ENCODE measurements around the gene TGFA. TPM values are rescaled to one million over a fixed set of nuclear protein-coding genes. Genes with fewer than 3 reads are reported as not detected.

Gene TGFA
- total RNA-seq, 1 donor from 2014 or later, result 1.4 TPM

DNA sequence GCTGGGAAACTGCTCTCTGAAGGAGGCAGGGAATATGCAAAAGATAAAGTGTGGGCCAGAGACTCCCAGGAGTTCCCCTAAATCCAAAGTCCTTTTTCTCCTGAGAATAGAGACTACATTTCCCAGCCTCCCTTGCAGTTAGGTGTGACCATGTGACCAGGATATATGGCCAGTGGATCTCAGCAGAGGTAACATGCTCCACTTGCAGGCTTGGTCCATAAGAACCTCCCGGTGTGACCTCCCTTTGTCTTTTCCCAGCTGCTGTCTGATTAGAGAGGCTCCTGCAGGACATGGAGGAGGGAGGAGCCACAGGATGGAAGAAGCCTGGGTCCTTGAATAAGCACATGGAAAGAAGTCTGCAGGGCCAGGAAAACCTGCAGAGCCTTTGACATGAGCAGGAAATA, 76.2 kb downstream of the TGFA start:
- H3K27ac ChIP-seq (ENCODE audit: low read depth, low read length), result no peak overlapping the region
- Mint-ChIP-seq H3K4me1 (ENCODE audit: low read depth, unreplicated experiment) (no peaks in the 10 kb centered on the region), H3K36me3 (ENCODE audit: low read depth, unreplicated experiment) (no peaks in the 10 kb centered on the region), H3K4me3 (ENCODE audit: unreplicated experiment) (no peak overlapping the region), H3K27ac (ENCODE audit: unreplicated experiment) (no peak overlapping the region), H3K9me3 (ENCODE audit: unreplicated experiment) (peaks cover 5% of the 10 kb centered on the region), H3K27me3 (ENCODE audit: low read depth, unreplicated experiment) (peaks cover 27% of the 10 kb centered on the region)
- no peaks in the 10 kb centered on the region for H4K20me1 ChIP-seq (ENCODE audit: insufficient read depth, low read length)
- H3K4me2 ChIP-seq (ENCODE audit: low read length), result no peak overlapping the region
- H3K79me2 ChIP-seq (ENCODE audit: insufficient read depth, low read length), result no peaks in the 10 kb centered on the region
- H2AFZ ChIP-seq (ENCODE audit: low read depth, low read length), result no peak overlapping the region
- DNase-seq (ENCODE audit: low read depth) (no peak), FAIRE-seq (no peak)
- no peaks in the 10 kb centered on the region for H3K36me3 ChIP-seq (ENCODE audit: insufficient read depth, low read length)
- H3K4me1 ChIP-seq (ENCODE audit: insufficient read depth, low read length), result no peaks in the 10 kb centered on the region
- H3K4me3 ChIP-seq (ENCODE audit: insufficient read depth, low read depth, low read length), result no peak overlapping the region
- peaks cover 18% of the 10 kb centered on the region for H3K27me3 ChIP-seq (ENCODE audit: insufficient read depth, low read length)
- TF ChIP-seq, protein P1, sequence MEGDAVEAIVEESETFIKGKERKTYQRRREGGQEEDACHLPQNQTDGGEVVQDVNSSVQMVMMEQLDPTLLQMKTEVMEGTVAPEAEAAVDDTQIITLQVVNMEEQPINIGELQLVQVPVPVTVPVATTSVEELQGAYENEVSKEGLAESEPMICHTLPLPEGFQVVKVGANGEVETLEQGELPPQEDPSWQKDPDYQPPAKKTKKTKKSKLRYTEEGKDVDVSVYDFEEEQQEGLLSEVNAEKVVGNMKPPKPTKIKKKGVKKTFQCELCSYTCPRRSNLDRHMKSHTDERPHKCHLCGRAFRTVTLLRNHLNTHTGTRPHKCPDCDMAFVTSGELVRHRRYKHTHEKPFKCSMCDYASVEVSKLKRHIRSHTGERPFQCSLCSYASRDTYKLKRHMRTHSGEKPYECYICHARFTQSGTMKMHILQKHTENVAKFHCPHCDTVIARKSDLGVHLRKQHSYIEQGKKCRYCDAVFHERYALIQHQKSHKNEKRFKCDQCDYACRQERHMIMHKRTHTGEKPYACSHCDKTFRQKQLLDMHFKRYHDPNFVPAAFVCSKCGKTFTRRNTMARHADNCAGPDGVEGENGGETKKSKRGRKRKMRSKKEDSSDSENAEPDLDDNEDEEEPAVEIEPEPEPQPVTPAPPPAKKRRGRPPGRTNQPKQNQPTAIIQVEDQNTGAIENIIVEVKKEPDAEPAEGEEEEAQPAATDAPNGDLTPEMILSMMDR (IDR thresholded peaks at IDR 0.05; ENCODE audit: insufficient read depth, low read depth, low read length), result no peak
- TF ChIP-seq EZH2 (IDR thresholded peaks at IDR 0.05; ENCODE audit: insufficient read depth, low read length), result no peak
- H3K9me3 ChIP-seq (ENCODE audit: insufficient read depth, low read depth, low read length), result no peaks in the 10 kb centered on the region
- H3K9ac ChIP-seq (ENCODE audit: low read length), result no peak overlapping the region

DNA sequence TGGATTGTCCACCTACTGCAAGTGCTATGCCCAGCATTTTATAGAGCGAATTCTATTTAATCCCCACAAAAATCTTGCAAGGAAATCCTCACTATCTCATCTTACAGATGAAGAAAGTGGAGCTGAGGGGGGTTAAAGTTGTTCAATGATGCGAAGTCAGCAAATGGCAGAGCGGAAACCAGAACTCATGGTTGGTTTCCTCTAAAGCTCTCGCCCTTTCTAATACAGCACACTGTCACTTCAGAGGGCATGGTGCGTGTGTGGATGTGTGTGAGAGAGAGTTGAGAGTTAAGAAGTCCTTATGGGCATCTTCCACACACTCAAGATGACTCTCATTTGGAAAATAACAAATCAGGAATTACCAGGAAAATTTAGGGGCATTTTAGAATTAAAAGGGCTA, 78.4 kb downstream of the TGFA start:
- TF ChIP-seq, protein P1 (IDR thresholded peaks at IDR 0.05; ENCODE audit: insufficient read depth, low read depth, low read length), result no peak
- no peak for TF ChIP-seq EZH2 (IDR thresholded peaks at IDR 0.05; ENCODE audit: insufficient read depth, low read length)
- no peaks in the 10 kb centered on the region for H4K20me1 ChIP-seq (ENCODE audit: insufficient read depth, low read length)
- Mint-ChIP-seq H3K36me3 (ENCODE audit: low read depth, unreplicated experiment) (no peaks in the 10 kb centered on the region), H3K9me3 (ENCODE audit: unreplicated experiment) (no peaks in the 10 kb centered on the region), H3K27ac (ENCODE audit: unreplicated experiment) (no peak overlapping the region), H3K4me1 (ENCODE audit: low read depth, unreplicated experiment) (no peaks in the 10 kb centered on the region), H3K27me3 (ENCODE audit: low read depth, unreplicated experiment) (peaks cover 41% of the 10 kb centered on the region), H3K4me3 (ENCODE audit: unreplicated experiment) (no peak overlapping the region)
- peaks cover 26% of the 10 kb centered on the region for H3K27me3 ChIP-seq (ENCODE audit: insufficient read depth, low read length)
- no peaks in the 10 kb centered on the region for H3K9me3 ChIP-seq (ENCODE audit: insufficient read depth, low read depth, low read length)
- H3K27ac ChIP-seq (ENCODE audit: low read depth, low read length), result no peak overlapping the region
- DNase-seq (ENCODE audit: low read depth) (no peak), FAIRE-seq (no peak)
- no peaks in the 10 kb centered on the region for H3K79me2 ChIP-seq (ENCODE audit: insufficient read depth, low read length)
- H3K4me2 ChIP-seq (ENCODE audit: low read length), result no peak overlapping the region
- no peak overlapping the region for H3K9ac ChIP-seq (ENCODE audit: low read length)
- H3K4me1 ChIP-seq (ENCODE audit: insufficient read depth, low read length), result no peaks in the 10 kb centered on the region
- H3K4me3 ChIP-seq (ENCODE audit: insufficient read depth, low read depth, low read length), result no peak overlapping the region
- H3K36me3 ChIP-seq (ENCODE audit: insufficient read depth, low read length), result no peaks in the 10 kb centered on the region
- H2AFZ ChIP-seq (ENCODE audit: low read depth, low read length), result no peak overlapping the region

DNA sequence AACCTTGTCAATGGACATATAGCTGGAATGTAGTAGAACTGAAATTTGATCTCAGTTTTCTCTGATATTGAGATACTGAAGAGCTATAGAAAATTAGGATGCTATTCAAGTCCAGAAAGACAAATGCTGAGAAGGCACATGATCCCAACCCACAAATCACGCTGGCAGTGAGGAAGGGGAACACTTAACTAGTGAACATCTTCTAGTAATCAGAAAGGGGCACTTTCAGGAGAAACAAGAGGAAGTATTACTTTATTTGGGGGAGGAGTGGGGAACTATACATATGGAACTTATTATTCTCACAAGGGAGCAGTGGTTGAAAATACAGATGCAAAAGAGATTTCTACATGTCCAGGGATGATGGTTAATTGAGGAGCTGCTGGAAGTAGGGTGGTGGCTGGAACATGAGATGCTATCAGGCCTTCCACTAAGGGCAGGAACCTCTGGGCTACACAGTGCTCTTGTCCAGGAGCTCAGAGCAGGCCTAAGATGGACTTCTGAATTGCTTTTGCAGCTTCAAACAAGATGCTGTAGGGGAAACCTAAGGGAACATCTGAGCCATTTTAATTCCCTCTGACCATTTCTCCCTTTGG, 79.3 kb downstream of the TGFA start:
- no peak overlapping the region for H3K4me3 Mint-ChIP-seq (ENCODE audit: unreplicated experiment)
- FAIRE-seq (no peak), DNase-seq (ENCODE audit: low read depth) (no peak)
- H3K27me3 Mint-ChIP-seq (ENCODE audit: low read depth, unreplicated experiment), result peaks cover 47% of the 10 kb centered on the region
- no peak overlapping the region for H3K4me2 ChIP-seq (ENCODE audit: low read length)
- no peaks in the 10 kb centered on the region for H3K4me1 Mint-ChIP-seq (ENCODE audit: low read depth, unreplicated experiment)
- H3K4me3 ChIP-seq (ENCODE audit: insufficient read depth, low read depth, low read length), result no peak overlapping the region
- H3K9me3 ChIP-seq (ENCODE audit: insufficient read depth, low read depth, low read length), result no peaks in the 10 kb centered on the region
- H4K20me1 ChIP-seq (ENCODE audit: insufficient read depth, low read length), result no peaks in the 10 kb centered on the region
- H3K9me3 Mint-ChIP-seq (ENCODE audit: unreplicated experiment), result no peaks in the 10 kb centered on the region
- no peak overlapping the region for H3K9ac ChIP-seq (ENCODE audit: low read length)
- peaks cover 24% of the 10 kb centered on the region for H3K27me3 ChIP-seq (ENCODE audit: insufficient read depth, low read length)
- no peak overlapping the region for H2AFZ ChIP-seq (ENCODE audit: low read depth, low read length)
- H3K79me2 ChIP-seq (ENCODE audit: insufficient read depth, low read length), result no peaks in the 10 kb centered on the region
- H3K4me1 ChIP-seq (ENCODE audit: insufficient read depth, low read length), result no peaks in the 10 kb centered on the region
- no peak overlapping the region for H3K27ac Mint-ChIP-seq (ENCODE audit: unreplicated experiment)
- no peaks in the 10 kb centered on the region for H3K36me3 ChIP-seq (ENCODE audit: insufficient read depth, low read length)
- H3K36me3 Mint-ChIP-seq (ENCODE audit: low read depth, unreplicated experiment), result no peaks in the 10 kb centered on the region
- H3K27ac ChIP-seq (ENCODE audit: low read depth, low read length), result no peak overlapping the region
- TF ChIP-seq EZH2 (IDR thresholded peaks at IDR 0.05; ENCODE audit: insufficient read depth, low read length), result no peak
- TF ChIP-seq, protein P1 (IDR thresholded peaks at IDR 0.05; ENCODE audit: insufficient read depth, low read depth, low read length), result no peak

All from astrocyte (in vitro differentiated cells and primary cell).